Thyroid gland (tissue), 4 donors: Measurements from ENCODE around the gene SOD1.

Experiments used
- POLR2A ChIP-seq, 2 donors: fragments of 450-650 bp; IDR thresholded peaks; one replicate each; pipeline ENCODE4 v1.6.1; 2017; ENCODE audit warnings: antibody characterized with exemption in 2 of 2, mild to moderate bottlenecking in 2 of 2, moderate library complexity in 1 of 2
- TF ChIP-seq, protein P1 (sequence below), 6 experiments: fragments of 200-600 bp in 3 of 6; fragments of 450-650 bp in 3 of 6; sonication (generic) in 3 of 6; IDR thresholded peaks; one replicate each; pipeline ENCODE4 v1.5.1; 2016 to 2019; ENCODE audit warnings: antibody characterized with exemption in 6 of 6, mild to moderate bottlenecking in 2 of 6, inconsistent platforms in 1 of 6, moderate library complexity in 1 of 6

DNA sequence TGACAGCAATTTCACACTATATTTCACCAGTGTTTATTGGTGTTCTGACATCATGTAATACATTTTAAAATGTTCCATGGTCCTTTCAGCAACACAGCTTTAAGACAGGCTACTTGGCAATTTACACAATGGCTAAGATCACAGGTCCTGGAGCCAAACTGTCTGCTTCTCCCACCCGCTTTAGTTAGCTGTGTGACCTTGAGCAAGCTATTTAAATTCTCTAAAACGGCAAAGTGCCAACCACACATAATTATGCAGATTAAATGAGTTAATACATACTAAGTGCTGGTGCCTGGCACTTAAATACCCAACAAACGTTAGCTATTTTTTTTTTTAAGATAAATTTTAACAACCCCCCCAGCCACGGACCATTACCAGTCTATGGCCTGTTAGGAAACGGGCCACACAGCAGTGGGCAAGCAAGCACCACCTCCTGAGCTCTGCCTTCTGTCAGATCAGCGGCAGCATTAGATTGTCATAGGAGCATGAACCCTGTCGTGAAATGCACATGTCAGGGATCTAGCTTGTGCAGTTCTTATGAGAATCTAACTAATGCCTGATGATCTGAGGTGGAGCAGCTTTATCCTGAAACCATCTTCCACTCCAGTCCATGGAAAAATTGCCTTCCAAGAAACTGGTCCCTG, 26.9 kb downstream of the SOD1 start:
- TF ChIP-seq, protein P1, sequence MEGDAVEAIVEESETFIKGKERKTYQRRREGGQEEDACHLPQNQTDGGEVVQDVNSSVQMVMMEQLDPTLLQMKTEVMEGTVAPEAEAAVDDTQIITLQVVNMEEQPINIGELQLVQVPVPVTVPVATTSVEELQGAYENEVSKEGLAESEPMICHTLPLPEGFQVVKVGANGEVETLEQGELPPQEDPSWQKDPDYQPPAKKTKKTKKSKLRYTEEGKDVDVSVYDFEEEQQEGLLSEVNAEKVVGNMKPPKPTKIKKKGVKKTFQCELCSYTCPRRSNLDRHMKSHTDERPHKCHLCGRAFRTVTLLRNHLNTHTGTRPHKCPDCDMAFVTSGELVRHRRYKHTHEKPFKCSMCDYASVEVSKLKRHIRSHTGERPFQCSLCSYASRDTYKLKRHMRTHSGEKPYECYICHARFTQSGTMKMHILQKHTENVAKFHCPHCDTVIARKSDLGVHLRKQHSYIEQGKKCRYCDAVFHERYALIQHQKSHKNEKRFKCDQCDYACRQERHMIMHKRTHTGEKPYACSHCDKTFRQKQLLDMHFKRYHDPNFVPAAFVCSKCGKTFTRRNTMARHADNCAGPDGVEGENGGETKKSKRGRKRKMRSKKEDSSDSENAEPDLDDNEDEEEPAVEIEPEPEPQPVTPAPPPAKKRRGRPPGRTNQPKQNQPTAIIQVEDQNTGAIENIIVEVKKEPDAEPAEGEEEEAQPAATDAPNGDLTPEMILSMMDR (IDR thresholded peaks at IDR 0.05) = no peak
- no peak for TF ChIP-seq POLR2A (IDR thresholded peaks at IDR 0.05)
